ENCODE measurements around the gene SALL1.

The SALL1 gene

GRCh38 chr16:51139568-51139967 lies 11.5 kb downstream of the SALL1 start:
- no peak for DNase-seq

- DNase-seq = no peak
Observed at GRCh38 chr16:51138178-51138577, 12.9 kb downstream of the SALL1 start.

- no peak for DNase-seq
Observed at GRCh38 chr16:51137097-51137496, 14.0 kb downstream of the SALL1 start.

- DNase-seq = no peak
Observed at GRCh38 chr16:51134876-51135275, 16.2 kb downstream of the SALL1 start.

- DNase-seq = no peak
Observed at GRCh38 chr16:51134269-51134812, 16.7 kb downstream of the SALL1 start.

- no peak for DNase-seq
Observed at GRCh38 chr16:51133688-51134087, 17.4 kb downstream of the SALL1 start.

- no peak for DNase-seq
Observed at GRCh38 chr16:51133183-51133582, 17.9 kb downstream of the SALL1 start.

- no peak for DNase-seq
Observed at GRCh38 chr16:51132490-51133115, 18.5 kb downstream of the SALL1 start.

GRCh38 chr16:51131619-51132018 lies 19.5 kb downstream of the SALL1 start:
- DNase-seq = no peak

- no peak for DNase-seq
Observed at GRCh38 chr16:51129105-51129504, 22.0 kb downstream of the SALL1 start.

GRCh38 chr16:51125992-51126391 lies 25.1 kb downstream of the SALL1 start:
- no peak for DNase-seq

GRCh38 chr16:51124896-51125295 lies 26.2 kb downstream of the SALL1 start:
- DNase-seq = no peak

- no peak for DNase-seq
Observed at GRCh38 chr16:51121850-51122249, 29.2 kb downstream of the SALL1 start.

GRCh38 chr16:51120730-51121347 lies 30.2 kb downstream of the SALL1 start:
- DNase-seq = no peak

- DNase-seq = no peak
Observed at GRCh38 chr16:51119973-51120729, 30.9 kb downstream of the SALL1 start.

GRCh38 chr16:51119556-51119955 lies 31.5 kb downstream of the SALL1 start:
- DNase-seq = no peak

GRCh38 chr16:51116353-51116752 lies 34.7 kb downstream of the SALL1 start:
- no peak for DNase-seq

- DNase-seq = no peak
Observed at GRCh38 chr16:51114382-51114781, 36.7 kb downstream of the SALL1 start.

- no peak for DNase-seq
Observed at GRCh38 chr16:51113236-51114125, 37.6 kb downstream of the SALL1 start.

GRCh38 chr16:51112323-51112722 lies 38.7 kb downstream of the SALL1 start:
- no peak for DNase-seq

- no peak for DNase-seq
Observed at GRCh38 chr16:51111759-51112158, 39.3 kb downstream of the SALL1 start.

- no peak for DNase-seq
Observed at GRCh38 chr16:51110700-51111157, 40.3 kb downstream of the SALL1 start.

GRCh38 chr16:51109173-51109572 lies 41.9 kb downstream of the SALL1 start:
- DNase-seq = no peak

Measured in cortex of kidney (tissue), 1 donor.